ENCODE measurements around the gene SRR. TPM values are rescaled to one million over a fixed set of nuclear protein-coding genes. Genes with fewer than 3 reads are reported as not detected.

The SRR gene
- total RNA-seq, 2 donors from 2014 or later = 3.4 to 3.9 TPM

DNA sequence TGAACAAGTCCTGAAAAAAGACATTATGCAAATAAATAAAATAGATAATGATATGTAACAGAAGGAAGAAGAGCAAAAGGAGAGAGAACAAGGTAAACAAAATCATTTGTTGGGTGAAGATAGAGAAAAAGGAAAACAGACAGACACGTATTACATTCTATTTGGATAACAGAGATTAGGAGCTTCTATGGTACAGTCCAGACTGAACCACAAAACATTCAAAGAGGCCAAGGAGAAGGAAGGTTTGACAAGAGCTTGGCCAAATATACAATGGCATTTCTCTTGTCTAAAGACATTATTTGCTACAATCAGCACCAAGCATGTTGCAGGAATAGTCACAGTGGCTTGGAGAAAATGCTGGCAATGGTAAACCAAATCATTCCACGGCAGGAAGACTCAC is 29.3 kb upstream of the SRR start:
- no peak for ATAC-seq
- Mint-ChIP-seq H3K4me3 (peak overlapping the region; percentile 19), H3K36me3 (ENCODE audit: low read depth) (peaks cover 8% of the 10 kb centered on the region), H3K27ac (peak overlapping the region; percentile 32), H3K4me1 (peaks cover 45% of the 10 kb centered on the region), H3K27me3 (no peaks in the 10 kb centered on the region)
- no peak for DNase-seq
- no peaks in the 10 kb centered on the region for H3K9me3 ChIP-seq (ENCODE audit: control insufficient read depth, low read length, poor library complexity, severe bottlenecking)

DNA sequence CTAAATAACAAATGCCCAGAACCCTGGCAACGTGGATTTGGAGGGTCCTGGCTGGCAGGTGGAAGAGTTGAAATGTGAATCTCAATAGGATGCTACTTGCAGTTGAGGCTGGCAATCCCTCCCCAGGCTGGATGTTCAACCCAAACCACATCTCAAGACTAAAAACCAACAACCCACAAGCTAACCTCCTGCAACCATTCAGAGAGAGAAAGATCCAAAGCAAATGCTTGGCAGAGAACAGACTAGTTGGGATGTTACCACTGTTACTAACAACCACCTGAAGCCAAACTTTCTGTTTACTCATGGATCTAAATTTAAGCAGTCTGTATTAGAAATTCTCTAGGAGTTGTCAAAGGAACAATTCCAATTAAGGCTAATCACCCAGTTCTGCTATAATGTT is 28.0 kb upstream of the SRR start:
- Mint-ChIP-seq H3K4me3 (peak overlapping the region; percentile 21), H3K27ac (peak overlapping the region; percentile 74), H3K4me1 (peaks cover 42% of the 10 kb centered on the region), H3K36me3 (ENCODE audit: low read depth) (peaks cover 8% of the 10 kb centered on the region), H3K27me3 (no peaks in the 10 kb centered on the region)
- DNase-seq = no peak
- no peaks in the 10 kb centered on the region for H3K9me3 ChIP-seq (ENCODE audit: control insufficient read depth, low read length, poor library complexity, severe bottlenecking)
- ATAC-seq = peak; percentile 64

DNA sequence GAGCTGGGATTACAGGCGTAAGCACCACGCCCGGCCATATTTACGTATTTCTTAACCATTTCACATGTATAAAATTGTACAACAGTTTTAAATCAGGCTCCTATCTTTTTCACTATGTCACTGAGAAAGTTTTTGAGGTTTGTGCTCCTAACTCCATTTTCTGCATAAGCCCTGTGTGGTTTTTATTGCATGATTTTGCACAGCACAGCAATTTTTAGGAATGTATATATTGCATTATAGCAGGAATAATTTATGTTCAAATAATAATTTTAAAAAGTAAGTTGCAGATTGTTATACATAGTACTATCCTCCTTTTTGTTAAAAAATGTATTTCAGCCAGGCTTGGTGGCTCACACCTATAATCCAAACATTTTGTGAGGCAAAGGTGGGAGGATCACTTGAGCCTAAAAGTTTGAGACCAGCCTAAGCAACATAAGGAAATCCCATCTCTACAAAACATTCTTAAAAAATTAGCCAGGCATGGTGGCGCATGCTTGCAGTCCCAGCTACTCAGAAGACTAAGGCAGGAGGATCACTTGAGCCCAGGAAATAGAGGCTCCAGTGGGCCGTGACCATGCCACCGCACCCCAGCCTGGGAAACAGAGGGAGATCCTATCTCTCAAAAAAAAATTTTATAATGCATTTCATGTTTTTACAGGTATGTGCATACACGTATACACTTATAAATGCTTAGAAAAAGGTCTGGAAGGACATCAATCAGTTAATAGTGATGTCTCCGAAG is 26.1 kb upstream of the SRR start:
- no peak overlapping the region for H3K27ac Mint-ChIP-seq
- ATAC-seq = no peak
- no peaks in the 10 kb centered on the region for H3K9me3 ChIP-seq (ENCODE audit: control insufficient read depth, low read length, poor library complexity, severe bottlenecking)
- H3K4me3 Mint-ChIP-seq = no peak overlapping the region
- H3K27me3 Mint-ChIP-seq = no peaks in the 10 kb centered on the region
- H3K4me1 Mint-ChIP-seq = peaks cover 44% of the 10 kb centered on the region
- H3K36me3 Mint-ChIP-seq (ENCODE audit: low read depth) = peaks cover 15% of the 10 kb centered on the region
- no peak for DNase-seq

DNA sequence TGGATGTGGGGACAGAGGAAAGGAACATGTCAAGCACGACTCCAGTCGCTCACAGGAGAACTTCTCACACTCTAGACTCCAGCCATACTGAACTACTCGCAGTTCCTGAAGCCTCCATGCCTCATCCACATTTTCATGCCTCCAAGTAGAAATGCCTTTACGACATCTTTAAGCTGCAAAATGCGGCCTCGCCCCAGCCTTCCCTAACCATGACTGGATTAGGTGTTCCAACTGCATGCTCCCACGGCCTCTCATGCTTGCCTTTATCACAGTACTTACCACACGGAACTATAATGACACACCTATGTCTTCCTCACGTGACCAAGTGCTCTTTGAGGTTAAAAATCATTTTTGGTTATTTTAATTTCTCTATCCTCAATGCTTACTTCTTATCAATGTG is 24.0 kb upstream of the SRR start:
- Mint-ChIP-seq H3K36me3 (ENCODE audit: low read depth) (peaks cover 15% of the 10 kb centered on the region), H3K27ac (peak overlapping the region; percentile 6), H3K27me3 (no peaks in the 10 kb centered on the region), H3K4me1 (peaks cover 39% of the 10 kb centered on the region), H3K4me3 (no peak overlapping the region)
- DNase-seq (no peak), ATAC-seq (no peak)
- no peaks in the 10 kb centered on the region for H3K9me3 ChIP-seq (ENCODE audit: control insufficient read depth, low read length, poor library complexity, severe bottlenecking)

DNA sequence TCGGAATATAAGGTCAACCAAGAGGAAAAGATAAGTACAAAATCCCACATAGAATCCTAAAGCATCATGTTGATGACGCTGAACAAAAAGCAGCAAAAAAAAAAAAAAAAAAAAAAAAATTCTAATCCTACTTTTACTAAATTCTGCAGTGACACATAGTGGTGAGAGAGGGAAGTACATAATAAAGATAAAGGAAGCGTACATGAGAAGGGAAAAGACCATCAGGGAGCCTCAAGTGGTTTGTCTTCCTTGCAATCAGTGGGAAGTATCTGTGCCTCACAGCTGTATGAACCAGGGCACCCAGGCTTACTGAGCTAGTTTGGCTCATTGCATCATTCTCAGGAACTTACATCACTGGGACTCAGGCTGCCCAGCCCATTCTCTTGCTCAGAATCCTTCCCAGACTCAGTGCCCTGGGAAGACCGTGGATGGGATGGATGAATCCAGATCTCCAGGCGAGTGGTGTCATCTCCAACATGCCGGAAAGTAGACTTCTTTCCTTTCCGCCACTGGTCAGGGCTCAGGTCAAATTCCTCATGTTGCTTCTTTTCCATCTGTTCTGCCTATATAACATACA is 21.4 kb upstream of the SRR start:
- peaks cover 17% of the 10 kb centered on the region for H3K36me3 Mint-ChIP-seq (ENCODE audit: low read depth)
- DNase-seq = no peak

DNA sequence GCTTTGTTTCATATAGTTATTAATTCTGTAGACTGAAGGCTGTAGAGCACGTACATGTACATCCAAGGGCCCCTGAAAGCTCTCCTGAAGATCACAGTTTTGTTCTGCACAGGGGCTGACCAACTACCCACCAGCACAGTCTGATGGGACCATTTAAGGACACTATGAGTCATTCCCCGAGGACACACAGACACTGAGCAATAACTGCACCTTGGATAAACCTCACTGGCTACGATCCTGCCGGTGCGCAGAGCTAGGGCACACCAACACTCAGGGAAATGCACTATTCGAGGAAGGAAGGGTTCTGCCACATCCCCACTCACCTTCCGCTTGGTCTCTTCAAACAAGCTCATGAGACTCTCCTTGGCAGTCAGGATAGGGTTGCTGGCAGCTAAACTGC is 20.4 kb upstream of the SRR start:
- H3K9me3 ChIP-seq (ENCODE audit: control insufficient read depth, low read length, poor library complexity, severe bottlenecking) = no peaks in the 10 kb centered on the region
- H3K4me3 Mint-ChIP-seq = no peak overlapping the region
- no peak for DNase-seq
- H3K27ac Mint-ChIP-seq = peak overlapping the region; percentile 41
- H3K27me3 Mint-ChIP-seq = no peaks in the 10 kb centered on the region
- H3K36me3 Mint-ChIP-seq (ENCODE audit: low read depth) = peaks cover 20% of the 10 kb centered on the region
- peaks cover 19% of the 10 kb centered on the region for H3K4me1 Mint-ChIP-seq
- ATAC-seq = no peak

More for the DNA sequence above, 21.4 kb upstream of the SRR start:
- Mint-ChIP-seq H3K27ac (peak overlapping the region; percentile 41), H3K4me1 (peaks cover 19% of the 10 kb centered on the region), H3K4me3 (no peak overlapping the region), H3K27me3 (no peaks in the 10 kb centered on the region)
- H3K9me3 ChIP-seq (ENCODE audit: control insufficient read depth, low read length, poor library complexity, severe bottlenecking) = no peaks in the 10 kb centered on the region
- peak; percentile 67 for ATAC-seq

DNA sequence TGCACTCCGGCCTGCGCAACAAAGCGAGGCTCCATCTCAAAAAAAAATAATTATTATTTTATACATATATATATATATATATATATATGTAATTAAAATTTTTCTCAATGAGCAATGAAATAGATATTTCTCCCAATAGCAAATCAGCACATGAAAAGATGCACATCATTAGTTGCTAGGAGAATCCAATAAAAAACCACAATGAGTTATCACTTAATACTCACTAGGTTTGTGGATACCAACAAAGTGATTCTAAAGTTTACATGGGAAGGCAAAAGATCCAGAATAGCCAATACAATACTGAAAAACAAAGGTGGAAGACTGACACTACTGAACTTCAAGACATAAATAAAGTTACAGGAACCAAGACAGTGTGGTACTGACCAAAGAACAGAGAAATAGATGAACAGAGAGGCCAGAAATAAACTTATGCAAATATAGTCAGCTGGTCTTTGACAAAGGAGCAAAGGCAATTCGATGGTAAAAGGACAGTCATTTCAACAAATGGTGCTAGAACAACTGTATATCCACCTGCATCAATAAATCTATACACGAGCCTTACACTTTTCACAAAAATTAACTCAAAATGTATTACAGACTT is 13.8 kb upstream of the SRR start:
- ATAC-seq (no peak), DNase-seq (no peak)
- H3K9me3 ChIP-seq (ENCODE audit: control insufficient read depth, low read length, poor library complexity, severe bottlenecking) = no peaks in the 10 kb centered on the region
- Mint-ChIP-seq H3K36me3 (ENCODE audit: low read depth) (peaks cover 27% of the 10 kb centered on the region), H3K27ac (no peak overlapping the region), H3K27me3 (no peaks in the 10 kb centered on the region), H3K4me1 (peaks cover 18% of the 10 kb centered on the region), H3K4me3 (no peak overlapping the region)

DNA sequence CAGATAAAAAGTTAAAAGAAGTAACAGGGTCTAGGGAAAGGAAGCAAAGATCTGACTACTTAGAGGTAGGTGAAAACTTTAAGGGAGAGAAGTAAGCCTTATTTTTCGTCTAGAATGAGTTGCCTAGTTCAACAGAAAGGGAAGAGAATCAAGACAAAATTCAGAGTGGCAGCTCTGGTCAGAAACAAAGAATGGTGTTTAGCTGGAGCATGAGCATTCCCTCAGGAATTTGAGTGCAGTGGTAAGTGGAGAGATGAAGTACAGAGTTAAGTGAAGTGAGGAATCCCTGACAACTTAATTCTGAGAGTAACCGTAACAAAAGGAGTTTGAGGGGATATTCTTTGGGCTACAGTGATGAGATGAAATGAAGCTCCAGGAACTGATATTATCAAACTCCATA is 11.7 kb upstream of the SRR start:
- Mint-ChIP-seq H3K36me3 (ENCODE audit: low read depth) (peaks cover 38% of the 10 kb centered on the region), H3K27me3 (no peaks in the 10 kb centered on the region), H3K27ac (no peak overlapping the region), H3K4me1 (peaks cover 33% of the 10 kb centered on the region), H3K4me3 (no peak overlapping the region)
- DNase-seq = no peak
- no peak for ATAC-seq
- H3K9me3 ChIP-seq (ENCODE audit: control insufficient read depth, low read length, poor library complexity, severe bottlenecking) = no peaks in the 10 kb centered on the region

DNA sequence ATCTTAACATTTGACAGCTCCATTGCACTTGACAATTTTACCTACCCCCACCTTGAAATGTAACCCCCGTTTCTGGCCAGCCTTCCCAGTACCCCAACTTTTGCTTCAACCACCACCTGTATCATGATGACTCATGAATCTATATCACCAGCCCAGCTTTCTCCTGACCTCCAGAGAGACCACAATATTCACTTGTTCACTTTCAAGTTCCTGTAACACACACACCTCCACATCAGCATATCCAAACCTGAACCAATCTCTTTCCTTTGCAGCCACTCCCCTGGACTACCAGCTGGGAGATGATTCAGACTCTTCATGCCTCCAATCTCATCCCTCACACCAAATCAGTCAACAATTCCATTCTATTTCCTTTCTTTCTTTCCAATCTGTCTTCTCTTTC is 8.2 kb upstream of the SRR start:
- H3K9me3 ChIP-seq (ENCODE audit: control insufficient read depth, low read length, poor library complexity, severe bottlenecking) = no peaks in the 10 kb centered on the region
- H3K36me3 Mint-ChIP-seq (ENCODE audit: low read depth) = peaks cover 40% of the 10 kb centered on the region
- peaks cover 45% of the 10 kb centered on the region for H3K4me1 Mint-ChIP-seq
- H3K4me3 Mint-ChIP-seq = peak overlapping the region; percentile 49
- H3K27me3 Mint-ChIP-seq = no peaks in the 10 kb centered on the region
- no peak for DNase-seq
- peak overlapping the region; percentile 82 for H3K27ac Mint-ChIP-seq
- no peak for ATAC-seq

DNA sequence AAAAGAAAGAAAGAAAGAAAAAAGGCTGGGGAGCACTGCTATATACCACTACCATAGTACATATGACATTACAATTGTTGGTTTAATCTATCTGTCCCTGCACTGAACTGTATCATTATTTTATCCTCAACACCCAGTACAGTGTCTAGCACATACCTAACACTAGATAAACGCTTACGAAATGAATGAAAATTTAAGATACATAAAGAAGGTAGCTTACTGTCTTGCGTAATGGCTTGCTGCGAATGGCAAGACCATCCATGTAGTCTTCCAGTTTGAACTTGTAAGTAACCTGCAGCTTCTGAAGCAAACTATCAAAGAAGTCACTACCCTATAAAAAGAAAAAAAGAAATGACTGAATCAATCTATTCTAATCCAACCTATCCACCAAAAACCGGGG is 6.7 kb upstream of the SRR start:
- no peaks in the 10 kb centered on the region for H3K27me3 Mint-ChIP-seq
- H3K36me3 Mint-ChIP-seq (ENCODE audit: low read depth) = peaks cover 32% of the 10 kb centered on the region
- H3K27ac Mint-ChIP-seq = peak overlapping the region; percentile 79

DNA sequence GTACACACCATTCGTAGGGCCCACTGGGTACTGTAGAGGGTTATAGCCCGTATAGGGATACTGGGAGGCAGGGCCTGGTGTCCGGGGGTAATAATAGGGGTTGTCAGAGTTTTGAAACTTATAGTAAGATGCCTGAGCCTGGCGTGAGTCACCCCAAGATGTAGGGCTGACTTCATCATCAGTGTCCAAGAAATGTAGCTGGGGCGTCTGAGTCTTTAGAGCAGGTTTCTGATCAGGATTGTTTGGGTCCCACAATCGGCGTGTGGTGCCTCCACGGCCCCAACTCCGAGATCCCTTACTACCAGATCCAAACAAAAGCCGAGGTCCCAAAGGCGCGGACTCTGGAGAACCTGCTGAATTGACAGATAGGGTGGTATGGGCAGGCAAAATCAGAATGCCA is 4.6 kb upstream of the SRR start:
- ATAC-seq (no peak), DNase-seq (no peak)
- H3K9me3 ChIP-seq (ENCODE audit: control insufficient read depth, low read length, poor library complexity, severe bottlenecking) = no peaks in the 10 kb centered on the region
- Mint-ChIP-seq H3K27me3 (no peaks in the 10 kb centered on the region), H3K4me3 (no peak overlapping the region), H3K27ac (no peak overlapping the region), H3K4me1 (peaks cover 43% of the 10 kb centered on the region), H3K36me3 (ENCODE audit: low read depth) (peaks cover 25% of the 10 kb centered on the region)

More for the DNA sequence above, 6.7 kb upstream of the SRR start:
- Mint-ChIP-seq H3K4me3 (no peak overlapping the region), H3K4me1 (peaks cover 50% of the 10 kb centered on the region)
- DNase-seq = no peak
- no peaks in the 10 kb centered on the region for H3K9me3 ChIP-seq (ENCODE audit: control insufficient read depth, low read length, poor library complexity, severe bottlenecking)
- ATAC-seq = no peak

DNA sequence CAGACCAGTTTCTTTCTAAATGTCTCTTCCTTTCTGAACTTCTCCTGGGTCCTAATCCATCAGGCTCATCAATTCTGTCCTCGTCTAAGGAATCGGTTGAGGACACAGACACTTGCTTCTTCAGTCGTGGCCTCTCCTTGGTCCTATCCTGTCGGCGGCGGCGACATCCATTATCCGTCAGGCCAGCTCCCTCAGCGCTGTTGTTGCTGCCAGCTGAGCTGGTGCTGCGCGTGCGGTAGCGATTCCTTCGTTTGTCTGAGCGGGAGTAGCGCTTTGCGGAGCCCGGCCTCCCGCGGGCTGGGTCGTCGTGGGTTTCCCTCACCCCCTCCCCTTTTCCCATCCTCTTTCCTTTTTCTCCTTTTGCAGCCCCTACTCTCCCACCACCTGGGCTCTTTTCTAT is 4.0 kb upstream of the SRR start:
- no peak overlapping the region for H3K27ac Mint-ChIP-seq
- no peaks in the 10 kb centered on the region for H3K27me3 Mint-ChIP-seq
- no peak for DNase-seq
- H3K4me3 Mint-ChIP-seq = no peak overlapping the region
- no peak for ATAC-seq
- peaks cover 37% of the 10 kb centered on the region for H3K4me1 Mint-ChIP-seq
- H3K9me3 ChIP-seq (ENCODE audit: control insufficient read depth, low read length, poor library complexity, severe bottlenecking) = no peaks in the 10 kb centered on the region
- H3K36me3 Mint-ChIP-seq (ENCODE audit: low read depth) = peaks cover 21% of the 10 kb centered on the region

DNA sequence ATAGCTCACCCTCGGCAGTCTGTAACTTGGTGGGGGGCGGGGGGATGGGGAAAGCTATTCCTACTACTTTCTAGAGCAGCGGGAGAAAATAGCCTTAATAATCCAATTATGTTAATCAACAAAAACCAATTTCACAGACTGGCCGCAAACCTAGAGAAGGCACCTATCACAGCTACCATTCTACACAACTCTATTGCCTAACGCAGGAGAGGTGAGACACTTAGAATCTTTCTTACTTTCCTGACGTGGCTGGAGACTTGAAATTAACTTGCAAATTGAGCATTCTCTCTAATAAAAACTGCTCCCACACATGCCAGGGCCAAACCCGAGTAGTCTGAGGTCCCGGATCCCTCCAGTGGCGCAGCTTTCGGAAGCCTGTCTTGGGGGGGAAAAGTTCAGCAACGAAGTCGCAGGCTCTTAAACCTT is 959 bp upstream of the SRR start:
- H3K9me3 ChIP-seq (ENCODE audit: control insufficient read depth, low read length, poor library complexity, severe bottlenecking) = no peaks in the 10 kb centered on the region
- ATAC-seq = peak; percentile 0
- DNase-seq = no peak
- H3K36me3 Mint-ChIP-seq (ENCODE audit: low read depth) = peaks cover 6% of the 10 kb centered on the region
- peaks cover 30% of the 10 kb centered on the region for H3K4me1 Mint-ChIP-seq
- H3K27me3 Mint-ChIP-seq = no peaks in the 10 kb centered on the region
- peak overlapping the region; percentile 90 for H3K4me3 Mint-ChIP-seq
- H3K27ac Mint-ChIP-seq = peak overlapping the region; percentile 62

Measured in T-helper 17 cell (primary cell).